Hematopoietic multipotent progenitor cell treated with erythropoietin and hydrocortisone succinate and interleukin-3 and kit ligand, for 8 days (in vitro differentiated cells): ENCODE data around the gene EIF3A.
A peak's percentile ranks its signal among the peaks of the same experiment; 100 is the strongest.
"Not testable (repeated sequence)": the region's sequence is repeated elsewhere in the genome, so short reads cannot be mapped to it uniquely, and the experiment has no call there.

Source experiments
- DNase-seq: peaks from one replicate; pipeline ENCODE4 v3.0.0-alpha.2; 2015

Gene EIF3A

GRCh38 chr10:119049777-119050176 is 30.8 kb downstream of the EIF3A start:
- DNase-seq = no peak

- DNase-seq = no peak
These were observed 31.3 kb downstream of the EIF3A start for GRCh38 chr10:119049361-119049760.

GRCh38 chr10:119045561-119045960 is 35.1 kb downstream of the EIF3A start:
- DNase-seq = no peak

GRCh38 chr10:119042169-119042568 is 38.4 kb downstream of the EIF3A start:
- no peak for DNase-seq

GRCh38 chr10:119041326-119041725 is 39.3 kb downstream of the EIF3A start:
- DNase-seq = no peak

- DNase-seq = no peak
These were observed 41.5 kb downstream of the EIF3A start for GRCh38 chr10:119039161-119039560.

- DNase-seq = peak; percentile 19
These were observed 49.0 kb downstream of the EIF3A start for GRCh38 chr10:119031496-119032059.

- peak; percentile 78 for DNase-seq
These were observed 50.0 kb downstream of the EIF3A start for GRCh38 chr10:119030421-119031250.

GRCh38 chr10:119029613-119030420 is 50.8 kb downstream of the EIF3A start, which contains the start of gene NANOS1:
Gene NANOS1 (plus strand): TSS chr10:119029714. CDS start chr10:119029802, 88 bp downstream.
- no peak for DNase-seq

- peak; percentile 91 for DNase-seq
These were observed 51.6 kb downstream of the EIF3A start for GRCh38 chr10:119028900-119029612.

GRCh38 chr10:119028445-119028899 is 52.1 kb downstream of the EIF3A start:
- not testable (repeated sequence) for DNase-seq

GRCh38 chr10:119026301-119027110 is 54.1 kb downstream of the EIF3A start:
- no peak for DNase-seq

- no peak for DNase-seq
These were observed 54.8 kb downstream of the EIF3A start for GRCh38 chr10:119025776-119026175.

- no peak for DNase-seq
These were observed 55.3 kb downstream of the EIF3A start for GRCh38 chr10:119025336-119025735.

GRCh38 chr10:119024882-119025281 is 55.7 kb downstream of the EIF3A start:
- DNase-seq = no peak

GRCh38 chr10:119023553-119023868 is 57.1 kb downstream of the EIF3A start:
- no peak for DNase-seq

GRCh38 chr10:119022846-119023552 is 57.6 kb downstream of the EIF3A start:
- no peak for DNase-seq

- DNase-seq = peak; percentile 60
These were observed 60.0 kb downstream of the EIF3A start for GRCh38 chr10:119020627-119020946.

- no peak for DNase-seq
These were observed 73.4 kb downstream of the EIF3A start for GRCh38 chr10:119007211-119007574.

- peak; percentile 10 for DNase-seq
These were observed 74.0 kb downstream of the EIF3A start for GRCh38 chr10:119006451-119007210.
